ENCODE results near the gene CCZ1B. TPM values are rescaled to one million over a fixed set of nuclear protein-coding genes. Genes with fewer than 3 reads are reported as not detected.
"Not testable (repeated sequence)": the region's sequence is repeated elsewhere in the genome, so short reads cannot be mapped to it uniquely, and the experiment has no call there.

Gene CCZ1B
- polyA plus RNA-seq, 3 donors, result 20.4 to 37.7 (median 21.9) TPM

DNA sequence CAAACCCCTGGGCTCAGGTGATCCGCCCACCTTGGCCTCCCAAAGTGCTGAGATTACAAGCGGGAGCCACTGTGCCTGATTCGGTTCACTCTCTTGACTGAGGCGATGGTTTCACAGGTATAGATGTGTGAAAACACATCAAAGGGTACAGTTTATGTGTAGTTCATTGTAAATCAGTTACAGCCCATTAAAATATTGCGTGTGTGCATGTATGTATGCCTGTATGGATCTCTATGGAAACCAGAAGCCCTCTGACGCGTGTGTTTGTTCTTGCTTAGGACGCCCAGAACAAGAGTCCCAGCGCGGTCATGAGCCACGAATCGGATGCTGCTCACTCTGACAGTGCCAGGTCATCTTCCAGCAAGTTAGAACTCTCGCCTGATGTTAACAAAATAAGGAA lies 36.7 kb downstream of the CCZ1B start:
- H4K20me1 ChIP-seq (ENCODE audit: insufficient read depth, low read length); H3K9me3 ChIP-seq (replicated peaks in 1 of 2; ENCODE audit: control insufficient read depth in 1 of 2, insufficient read depth in 1 of 2, low read length in 2 of 2); intact Hi-C loops (cut with micrococcal nuclease); H3K79me2 ChIP-seq (ENCODE audit: insufficient read depth, low read length); H2AFZ ChIP-seq (ENCODE audit: insufficient read depth, low read depth, low read length, poor library complexity, severe bottlenecking); DNase-seq; H3K4me1 ChIP-seq (ENCODE audit: control insufficient read depth in 1 of 2, insufficient read depth in 2 of 2, low read length in 2 of 2); H3K36me3 Mint-ChIP-seq; H3K4me3 ChIP-seq (replicated peaks in 1 of 3; ENCODE audit: low read depth in 2 of 3, low read length in 3 of 3); H3K27ac Mint-ChIP-seq; H3K27me3 Mint-ChIP-seq (ENCODE audit: low read depth in 3 of 3); H3K36me3 ChIP-seq (replicated peaks in 1 of 2; ENCODE audit: control insufficient read depth in 1 of 2, insufficient read depth in 2 of 2, low read length in 2 of 2); H3K9ac ChIP-seq (ENCODE audit: insufficient read depth, low read length, poor library complexity, severe bottlenecking); H3K9me3 Mint-ChIP-seq; H3K27ac ChIP-seq (ENCODE audit: low read depth in 1 of 2, low read length in 2 of 2); H3K4me3 Mint-ChIP-seq; H3K4me2 ChIP-seq (replicated peaks; ENCODE audit: extremely low read depth, low read length, poor library complexity, severe bottlenecking); H3K4me1 Mint-ChIP-seq; H3K27me3 ChIP-seq (ENCODE audit: control insufficient read depth in 2 of 2, insufficient read depth in 2 of 2, low read length in 2 of 2): not testable (repeated sequence)
- no CpG with 5 or more reads among the region's 13 CpGs for WGBS (ENCODE audit: insufficient coverage)

GRCh38 chr7:6781581-6781980 lies 44.5 kb downstream of the CCZ1B start:
- not testable (repeated sequence) for H3K27me3 Mint-ChIP-seq (ENCODE audit: low read depth in 3 of 3)
- WGBS (ENCODE audit: insufficient coverage), result no CpG with 5 or more reads among the region's 6 CpGs

GRCh38 chr7:6761186-6761585 lies 64.9 kb downstream of the CCZ1B start:
- H3K27ac ChIP-seq (ENCODE audit: low read depth in 1 of 2, low read length in 2 of 2); H3K4me1 ChIP-seq (ENCODE audit: control insufficient read depth in 1 of 2, insufficient read depth in 2 of 2, low read length in 2 of 2); H3K27ac Mint-ChIP-seq; H2AFZ ChIP-seq (ENCODE audit: insufficient read depth, low read depth, low read length, poor library complexity, severe bottlenecking); H3K27me3 Mint-ChIP-seq (ENCODE audit: low read depth in 3 of 3); DNase-seq; H4K20me1 ChIP-seq (ENCODE audit: insufficient read depth, low read length); H3K4me1 Mint-ChIP-seq; H3K36me3 Mint-ChIP-seq; intact Hi-C loops (cut with micrococcal nuclease); H3K4me2 ChIP-seq (replicated peaks; ENCODE audit: extremely low read depth, low read length, poor library complexity, severe bottlenecking); H3K4me3 ChIP-seq (replicated peaks in 1 of 3; ENCODE audit: low read depth in 2 of 3, low read length in 3 of 3); H3K9me3 ChIP-seq (replicated peaks in 1 of 2; ENCODE audit: control insufficient read depth in 1 of 2, insufficient read depth in 1 of 2, low read length in 2 of 2); H3K36me3 ChIP-seq (replicated peaks in 1 of 2; ENCODE audit: control insufficient read depth in 1 of 2, insufficient read depth in 2 of 2, low read length in 2 of 2); H3K4me3 Mint-ChIP-seq; H3K79me2 ChIP-seq (ENCODE audit: insufficient read depth, low read length); H3K9me3 Mint-ChIP-seq; H3K9ac ChIP-seq (ENCODE audit: insufficient read depth, low read length, poor library complexity, severe bottlenecking); H3K27me3 ChIP-seq (ENCODE audit: control insufficient read depth in 2 of 2, insufficient read depth in 2 of 2, low read length in 2 of 2): not testable (repeated sequence)
- WGBS (ENCODE audit: insufficient coverage), result no CpG with 5 or more reads among the region's 12 CpGs

More at GRCh38 chr7:6781581-6781980, 44.5 kb downstream of the CCZ1B start:
- H3K36me3 ChIP-seq (replicated peaks in 1 of 2; ENCODE audit: control insufficient read depth in 1 of 2, insufficient read depth in 2 of 2, low read length in 2 of 2); H3K79me2 ChIP-seq (ENCODE audit: insufficient read depth, low read length); H3K27ac ChIP-seq (ENCODE audit: low read depth in 1 of 2, low read length in 2 of 2); H3K9me3 Mint-ChIP-seq; H3K9me3 ChIP-seq (replicated peaks in 1 of 2; ENCODE audit: control insufficient read depth in 1 of 2, insufficient read depth in 1 of 2, low read length in 2 of 2); H3K36me3 Mint-ChIP-seq; H3K27me3 ChIP-seq (ENCODE audit: control insufficient read depth in 2 of 2, insufficient read depth in 2 of 2, low read length in 2 of 2); H3K4me3 Mint-ChIP-seq; H2AFZ ChIP-seq (ENCODE audit: insufficient read depth, low read depth, low read length, poor library complexity, severe bottlenecking); H3K4me1 ChIP-seq (ENCODE audit: control insufficient read depth in 1 of 2, insufficient read depth in 2 of 2, low read length in 2 of 2); H4K20me1 ChIP-seq (ENCODE audit: insufficient read depth, low read length); H3K4me2 ChIP-seq (replicated peaks; ENCODE audit: extremely low read depth, low read length, poor library complexity, severe bottlenecking); H3K4me3 ChIP-seq (replicated peaks in 1 of 3; ENCODE audit: low read depth in 2 of 3, low read length in 3 of 3); DNase-seq; H3K27ac Mint-ChIP-seq; H3K9ac ChIP-seq (ENCODE audit: insufficient read depth, low read length, poor library complexity, severe bottlenecking); H3K4me1 Mint-ChIP-seq; intact Hi-C loops (cut with micrococcal nuclease): not testable (repeated sequence)

- H3K4me1 Mint-ChIP-seq; H3K4me2 ChIP-seq (replicated peaks; ENCODE audit: extremely low read depth, low read length, poor library complexity, severe bottlenecking); H3K4me3 ChIP-seq (replicated peaks in 1 of 3; ENCODE audit: low read depth in 2 of 3, low read length in 3 of 3); H3K27ac ChIP-seq (ENCODE audit: low read depth in 1 of 2, low read length in 2 of 2); H3K36me3 ChIP-seq (replicated peaks in 1 of 2; ENCODE audit: control insufficient read depth in 1 of 2, insufficient read depth in 2 of 2, low read length in 2 of 2); DNase-seq; H3K4me1 ChIP-seq (ENCODE audit: control insufficient read depth in 1 of 2, insufficient read depth in 2 of 2, low read length in 2 of 2); H3K27ac Mint-ChIP-seq; H3K9me3 ChIP-seq (replicated peaks in 1 of 2; ENCODE audit: control insufficient read depth in 1 of 2, insufficient read depth in 1 of 2, low read length in 2 of 2); H3K36me3 Mint-ChIP-seq; H3K27me3 Mint-ChIP-seq (ENCODE audit: low read depth in 3 of 3); H3K27me3 ChIP-seq (ENCODE audit: control insufficient read depth in 2 of 2, insufficient read depth in 2 of 2, low read length in 2 of 2); H4K20me1 ChIP-seq (ENCODE audit: insufficient read depth, low read length); H3K79me2 ChIP-seq (ENCODE audit: insufficient read depth, low read length); H3K4me3 Mint-ChIP-seq; H3K9ac ChIP-seq (ENCODE audit: insufficient read depth, low read length, poor library complexity, severe bottlenecking); intact Hi-C loops (cut with micrococcal nuclease); H3K9me3 Mint-ChIP-seq; H2AFZ ChIP-seq (ENCODE audit: insufficient read depth, low read depth, low read length, poor library complexity, severe bottlenecking): not testable (repeated sequence)
- WGBS (ENCODE audit: insufficient coverage), result 40% methylated on average over 6 of the region's 38 CpGs
Measured at GRCh38 chr7:6753964-6754363, 72.1 kb downstream of the CCZ1B start, which contains the start of gene RSPH10B2. Gene RSPH10B2, plus strand, starts transcription at chr7:6754103. Its CDS starts 3,575 bp downstream, at chr7:6757678.
